ENCODE data around the gene ATP2A1. TPM values are rescaled to one million over a fixed set of nuclear protein-coding genes. Genes with fewer than 3 reads are reported as not detected.

Gene ATP2A1
- total and polyA plus RNA-seq, 9 donors: 0.15 to 2.5 (median 0.53) TPM

DNA sequence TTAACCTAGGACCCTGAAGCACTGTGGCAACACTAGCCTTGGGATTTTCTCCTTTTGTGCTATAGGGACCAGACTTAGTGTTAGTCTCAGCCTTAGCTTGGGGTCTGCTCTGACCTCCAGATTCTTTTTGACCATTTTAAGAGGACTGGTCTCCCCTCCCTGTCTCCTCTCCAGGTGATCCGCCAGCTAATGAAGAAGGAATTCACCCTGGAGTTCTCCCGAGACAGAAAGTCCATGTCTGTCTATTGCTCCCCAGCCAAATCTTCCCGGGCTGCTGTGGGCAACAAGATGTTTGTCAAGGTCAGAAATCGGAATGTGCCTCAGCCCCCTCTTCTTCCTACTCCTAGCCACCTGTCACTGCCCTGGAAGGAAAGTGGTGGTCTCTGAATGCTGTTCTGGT, 19.5 kb downstream of the ATP2A1 start:
- DNase-seq: no peak
- Histone ChIP-seq H3K27ac (no peak overlapping the region), H3K4me3 (no peak overlapping the region), H3K4me1 (ENCODE audit: insufficient read depth) (no peaks in the 10 kb centered on the region), H3K36me3 (no peaks in the 10 kb centered on the region), H3K27me3 (no peaks in the 10 kb centered on the region), H3K9me3 (no peaks in the 10 kb centered on the region)
- intact Hi-C loops (cut with DNase I): no loop called here
- TF ChIP-seq EP300 (IDR thresholded peaks at IDR 0.05) (no peak), POLR2A (IDR thresholded peaks at IDR 0.05) (no peak)
- TF ChIP-seq, protein P1, sequence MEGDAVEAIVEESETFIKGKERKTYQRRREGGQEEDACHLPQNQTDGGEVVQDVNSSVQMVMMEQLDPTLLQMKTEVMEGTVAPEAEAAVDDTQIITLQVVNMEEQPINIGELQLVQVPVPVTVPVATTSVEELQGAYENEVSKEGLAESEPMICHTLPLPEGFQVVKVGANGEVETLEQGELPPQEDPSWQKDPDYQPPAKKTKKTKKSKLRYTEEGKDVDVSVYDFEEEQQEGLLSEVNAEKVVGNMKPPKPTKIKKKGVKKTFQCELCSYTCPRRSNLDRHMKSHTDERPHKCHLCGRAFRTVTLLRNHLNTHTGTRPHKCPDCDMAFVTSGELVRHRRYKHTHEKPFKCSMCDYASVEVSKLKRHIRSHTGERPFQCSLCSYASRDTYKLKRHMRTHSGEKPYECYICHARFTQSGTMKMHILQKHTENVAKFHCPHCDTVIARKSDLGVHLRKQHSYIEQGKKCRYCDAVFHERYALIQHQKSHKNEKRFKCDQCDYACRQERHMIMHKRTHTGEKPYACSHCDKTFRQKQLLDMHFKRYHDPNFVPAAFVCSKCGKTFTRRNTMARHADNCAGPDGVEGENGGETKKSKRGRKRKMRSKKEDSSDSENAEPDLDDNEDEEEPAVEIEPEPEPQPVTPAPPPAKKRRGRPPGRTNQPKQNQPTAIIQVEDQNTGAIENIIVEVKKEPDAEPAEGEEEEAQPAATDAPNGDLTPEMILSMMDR (IDR thresholded peaks at IDR 0.05): no peak
- 27 to 42% (median 29%) methylated on average over 4 of the region's 4 CpGs for WGBS, 3 donors

DNA sequence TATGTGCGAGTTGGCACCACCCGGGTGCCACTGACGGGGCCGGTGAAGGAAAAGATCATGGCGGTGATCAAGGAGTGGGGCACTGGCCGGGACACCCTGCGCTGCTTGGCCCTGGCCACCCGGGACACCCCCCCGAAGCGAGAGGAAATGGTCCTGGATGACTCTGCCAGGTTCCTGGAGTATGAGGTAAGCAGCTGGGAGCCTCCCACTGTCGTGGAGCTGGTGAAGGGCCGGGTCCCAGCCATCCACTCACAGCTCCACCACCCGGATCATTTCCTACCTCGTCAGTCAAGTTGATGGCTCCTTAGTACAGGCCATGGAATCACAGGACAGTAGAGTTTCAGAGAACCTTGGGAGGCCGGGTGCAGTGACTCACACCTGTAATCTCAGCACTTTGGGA, 20.0 kb downstream of the ATP2A1 start:
- no peaks in the 10 kb centered on the region for H3K27me3 ChIP-seq
- H3K4me1 ChIP-seq (ENCODE audit: insufficient read depth): no peaks in the 10 kb centered on the region
- H3K27ac ChIP-seq: no peak overlapping the region
- no peak overlapping the region for H3K4me3 ChIP-seq
- 80 to 86% (median 84%) methylated on average over 15 of the region's 15 CpGs for WGBS, 3 donors
- TF ChIP-seq EP300 (IDR thresholded peaks at IDR 0.05) (no peak), POLR2A (IDR thresholded peaks at IDR 0.05) (no peak)
- TF ChIP-seq, protein P1 (IDR thresholded peaks at IDR 0.05): no peak
- intact Hi-C loops (cut with DNase I): no loop called here
- DNase-seq: no peak
- H3K36me3 ChIP-seq: no peaks in the 10 kb centered on the region
- no peaks in the 10 kb centered on the region for H3K9me3 ChIP-seq

DNA sequence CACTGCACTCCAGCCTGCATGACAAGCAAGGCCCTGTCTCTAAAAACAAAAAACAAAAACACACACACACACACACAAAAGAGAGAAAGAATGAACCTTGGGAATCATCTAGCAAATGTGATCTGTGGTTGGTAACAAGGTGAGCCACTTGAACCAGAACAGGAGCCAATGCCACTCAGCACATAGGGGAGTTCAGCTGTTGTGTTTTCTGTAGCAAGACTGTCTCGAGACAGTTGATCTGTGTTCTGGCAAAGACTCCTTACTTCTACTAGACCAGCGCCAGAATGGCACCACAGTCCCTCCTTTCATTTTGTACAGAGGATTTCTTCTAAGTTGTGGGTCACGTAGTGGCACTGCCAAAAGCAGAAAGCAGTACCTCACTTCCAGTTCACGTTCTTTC, 20.7 kb downstream of the ATP2A1 start:
- 82 to 87% (median 85%) methylated on average over 4 of the region's 4 CpGs for WGBS, 3 donors
- no peaks in the 10 kb centered on the region for H3K27me3 ChIP-seq
- no peak for DNase-seq
- TF ChIP-seq, protein P1 (IDR thresholded peaks at IDR 0.05): no peak
- TF ChIP-seq POLR2A (IDR thresholded peaks at IDR 0.05): no peak
- no peak for TF ChIP-seq EP300 (IDR thresholded peaks at IDR 0.05)
- H3K4me3 ChIP-seq: no peak overlapping the region
- H3K9me3 ChIP-seq: no peaks in the 10 kb centered on the region
- no peak overlapping the region for H3K27ac ChIP-seq
- no peaks in the 10 kb centered on the region for H3K36me3 ChIP-seq
- H3K4me1 ChIP-seq (ENCODE audit: insufficient read depth): no peaks in the 10 kb centered on the region
- intact Hi-C loops (cut with DNase I): no loop called here

- Histone ChIP-seq H3K36me3 (no peaks in the 10 kb centered on the region), H3K9me3 (no peaks in the 10 kb centered on the region), H3K4me3 (no peak overlapping the region), H3K4me1 (ENCODE audit: insufficient read depth) (no peaks in the 10 kb centered on the region), H3K27ac (no peak overlapping the region), H3K27me3 (no peaks in the 10 kb centered on the region)
- WGBS, 3 donors: 89 to 91% (median 89%) methylated on average over 11 of the region's 11 CpGs
- intact Hi-C loops (cut with DNase I): no loop called here
- TF ChIP-seq POLR2A (IDR thresholded peaks at IDR 0.05) (no peak), EP300 (IDR thresholded peaks at IDR 0.05) (no peak)
- TF ChIP-seq, protein P1 (IDR thresholded peaks at IDR 0.05): no peak
- DNase-seq: no peak
Measured at GRCh38 chr16:28899882-28900590, 21.7 kb downstream of the ATP2A1 start.
